GM21528 (cell line): ENCODE data around the gene EFNA2.

Experiments
- ATAC-seq: cut with Tn5 transposase; IDR thresholded peaks from one replicate; pipeline ENCODE4 v1.9.1; 2021; ENCODE audit warnings: mild to moderate bottlenecking, moderate library complexity; ENCODE audit not compliant: unreplicated experiment, low FRiP score

Gene EFNA2

GRCh38 chr19:1270213-1270853 is 15.3 kb upstream of the EFNA2 start:
- no peak for ATAC-seq

- no peak for ATAC-seq
Measured at GRCh38 chr19:1270854-1271527, 14.7 kb upstream of the EFNA2 start.

- no peak for ATAC-seq
Measured at GRCh38 chr19:1271528-1272422, 13.9 kb upstream of the EFNA2 start.

- ATAC-seq = no peak
Measured at GRCh38 chr19:1272423-1273262, 13.0 kb upstream of the EFNA2 start.

GRCh38 chr19:1273263-1274041 is 12.2 kb upstream of the EFNA2 start:
- ATAC-seq = no peak

- ATAC-seq = no peak
Measured at GRCh38 chr19:1274081-1274851, 11.4 kb upstream of the EFNA2 start.

GRCh38 chr19:1274852-1275259 is 10.8 kb upstream of the EFNA2 start:
- ATAC-seq = peak; percentile 2

- ATAC-seq = peak; percentile 66
Measured at GRCh38 chr19:1275260-1275975, 10.3 kb upstream of the EFNA2 start, which contains the start of gene FAM174C. Gene FAM174C (plus strand): TSS chr19:1275530. CDS start chr19:1275550, 20 bp downstream.

- ATAC-seq = no peak
Measured at GRCh38 chr19:1275976-1276627, 9.6 kb upstream of the EFNA2 start.

GRCh38 chr19:1276628-1277022 is 9.0 kb upstream of the EFNA2 start:
- no peak for ATAC-seq

- ATAC-seq = no peak
Measured at GRCh38 chr19:1277061-1277460, 8.6 kb upstream of the EFNA2 start.

GRCh38 chr19:1278074-1278473 is 7.6 kb upstream of the EFNA2 start:
- ATAC-seq = no peak

GRCh38 chr19:1278713-1279660 is 6.7 kb upstream of the EFNA2 start:
- no peak for ATAC-seq

- ATAC-seq = no peak
Measured at GRCh38 chr19:1279782-1280341, 5.8 kb upstream of the EFNA2 start.

- ATAC-seq = no peak
Measured at GRCh38 chr19:1280636-1281568, 4.8 kb upstream of the EFNA2 start.
